GM18498 (cell line): ENCODE data around the gene AIP.
"Not testable (repeated sequence)": the region's sequence is repeated elsewhere in the genome, so short reads cannot be mapped to it uniquely, and the experiment has no call there.

Source experiments
- ATAC-seq: cut with Tn5 transposase; IDR thresholded peaks from one replicate; pipeline ENCODE4 v1.9.1; 2021; ENCODE audit warnings: mild to moderate bottlenecking, moderate library complexity; ENCODE audit not compliant: unreplicated experiment

The AIP gene

DNA sequence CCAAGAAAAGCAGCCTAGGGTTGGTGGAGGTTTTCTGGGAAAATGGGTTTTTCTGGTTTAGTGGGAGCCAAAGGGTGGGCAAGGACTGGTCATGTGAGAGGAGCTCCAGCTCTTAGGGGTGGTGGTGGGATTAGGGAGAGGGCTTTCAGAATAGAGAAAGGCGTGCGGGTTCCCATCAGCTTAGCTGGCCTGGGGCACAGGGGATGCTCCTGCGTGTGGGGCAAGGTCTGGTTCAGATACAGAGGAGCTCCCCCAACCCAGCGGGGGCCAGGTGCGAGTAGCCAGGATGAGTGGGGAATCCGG is 14.4 kb upstream of the AIP start:
- peak; percentile 2 for ATAC-seq

DNA sequence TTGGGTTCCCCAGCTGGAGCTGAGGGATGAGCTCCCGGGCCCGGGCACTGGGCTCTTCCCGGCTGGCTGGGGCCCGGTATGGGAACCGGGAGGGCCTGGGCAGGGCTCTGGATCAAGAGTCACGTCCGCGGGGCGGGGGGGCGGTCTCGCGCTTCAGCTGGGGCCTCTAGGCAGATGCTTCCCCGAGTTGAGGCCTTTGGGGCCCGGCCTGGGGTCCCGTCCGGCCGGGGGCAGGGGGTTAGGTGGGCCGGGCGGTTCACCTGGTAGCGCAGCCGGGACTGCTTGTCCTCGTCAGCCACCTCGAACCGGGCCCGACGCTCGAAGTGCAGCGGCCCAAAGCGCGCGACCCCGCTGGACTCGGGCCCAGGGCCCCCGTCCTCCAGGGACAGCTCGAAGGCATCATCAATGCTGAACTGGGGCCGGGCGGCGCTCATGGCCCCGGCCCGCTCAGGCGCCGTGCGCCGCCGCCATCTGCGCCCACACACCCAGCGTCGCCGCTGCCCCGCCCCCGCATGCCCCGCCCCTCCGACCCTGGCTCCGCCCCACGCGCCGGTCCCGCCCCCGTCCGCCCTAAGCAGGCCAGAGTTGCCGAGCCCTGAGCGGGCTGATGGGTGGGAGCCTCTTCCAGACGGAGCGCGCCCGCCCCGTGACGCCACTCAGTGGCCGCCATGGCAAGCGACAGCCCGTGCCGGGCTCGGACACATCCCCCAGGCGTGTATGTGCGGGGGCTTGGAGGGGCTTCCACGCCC is 13.9 kb upstream of the AIP start, which contains the start of gene TMEM134:
Gene TMEM134 (minus strand): TSS at position 493 of the 749 bp plus-strand sequence. CDS start 59 bp downstream, at position 434.
- ATAC-seq = peak; percentile 75

DNA sequence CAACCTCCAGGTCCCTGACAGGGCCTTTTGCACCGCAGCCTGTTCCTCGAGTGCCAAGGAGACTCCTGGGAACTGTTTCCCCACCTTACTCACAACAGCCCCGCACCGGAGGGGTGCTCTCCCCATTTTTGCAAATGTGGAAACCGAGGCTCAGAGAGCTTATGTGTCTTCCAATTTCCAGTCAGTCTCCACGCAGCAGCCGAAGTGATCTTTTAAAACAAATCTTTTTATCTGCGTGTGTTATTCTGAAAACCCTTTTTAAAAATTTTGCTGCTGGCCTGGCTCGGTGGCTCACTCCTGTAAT is 13.4 kb upstream of the AIP start:
- peak; percentile 1 for ATAC-seq

DNA sequence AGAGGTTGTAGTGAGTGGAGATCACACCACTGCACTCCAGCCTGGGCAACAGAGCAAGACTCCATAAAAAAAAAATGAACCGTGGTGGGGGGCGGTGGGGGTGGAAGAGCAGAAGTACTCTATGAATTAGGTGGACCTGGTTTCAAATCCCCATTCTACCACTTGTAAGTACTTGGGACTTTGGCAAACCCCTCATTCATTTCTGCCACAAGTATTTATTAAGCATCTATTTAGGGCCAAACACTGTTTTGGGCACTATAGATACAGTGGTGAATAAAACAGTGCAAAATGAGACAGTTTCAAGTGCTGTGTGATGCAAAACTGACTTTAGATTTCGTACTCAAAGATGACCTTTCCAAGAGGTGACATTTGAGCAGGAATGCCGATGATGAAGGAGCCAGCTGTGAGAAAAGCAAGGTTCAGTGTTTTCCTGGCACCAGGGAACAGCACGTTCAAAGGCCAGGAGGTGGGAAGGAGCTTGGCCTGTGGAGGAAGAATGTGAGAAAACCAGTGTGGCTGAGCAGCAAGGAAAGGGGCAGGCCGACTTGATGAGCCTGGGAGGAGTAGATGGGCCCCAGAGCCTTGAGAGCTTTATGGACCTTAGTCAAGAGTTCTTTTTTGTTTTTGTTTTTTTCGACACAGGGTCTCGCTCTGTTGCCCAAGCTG is 12.4 kb upstream of the AIP start:
- no peak for ATAC-seq

DNA sequence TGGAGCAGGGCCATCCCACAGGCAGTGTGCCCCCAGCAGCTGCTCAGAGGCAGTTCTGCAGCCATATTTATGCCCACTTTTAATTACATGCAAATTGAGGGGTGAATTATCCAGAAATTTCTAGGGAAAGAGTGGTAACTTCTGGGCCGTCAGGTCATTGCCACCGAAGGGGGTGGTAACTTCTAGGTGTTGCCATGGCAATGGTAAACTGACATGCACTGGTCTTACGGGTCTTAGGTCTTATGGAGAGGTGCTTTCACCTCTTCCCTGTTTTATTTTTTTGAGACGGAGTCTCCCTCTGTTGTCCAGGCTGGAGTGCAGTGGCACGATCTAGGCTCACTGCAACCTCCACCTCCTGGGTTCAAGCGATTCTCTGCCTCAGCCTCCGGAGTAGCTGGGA is 9.9 kb upstream of the AIP start:
- ATAC-seq = no peak

DNA sequence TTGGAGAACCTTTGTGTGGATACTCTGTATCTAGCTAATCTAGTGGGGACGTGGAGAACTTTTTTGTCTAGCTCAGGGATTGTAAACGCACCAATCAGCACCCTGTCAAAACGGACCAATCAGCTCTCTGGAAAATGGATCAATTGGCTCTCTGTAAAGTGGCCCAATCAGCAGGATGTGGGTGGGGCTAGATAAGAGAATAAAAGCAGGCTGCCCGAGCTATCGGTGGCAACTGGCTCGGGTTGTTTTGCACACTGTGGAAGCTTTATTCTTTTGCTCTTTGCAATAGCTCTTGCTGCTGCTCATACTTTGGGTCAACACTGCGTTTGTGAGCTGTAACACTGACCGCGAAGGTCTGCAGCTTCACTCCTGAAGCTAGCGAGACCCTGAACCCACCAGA is 6.1 kb upstream of the AIP start:
- ATAC-seq = not testable (repeated sequence)

DNA sequence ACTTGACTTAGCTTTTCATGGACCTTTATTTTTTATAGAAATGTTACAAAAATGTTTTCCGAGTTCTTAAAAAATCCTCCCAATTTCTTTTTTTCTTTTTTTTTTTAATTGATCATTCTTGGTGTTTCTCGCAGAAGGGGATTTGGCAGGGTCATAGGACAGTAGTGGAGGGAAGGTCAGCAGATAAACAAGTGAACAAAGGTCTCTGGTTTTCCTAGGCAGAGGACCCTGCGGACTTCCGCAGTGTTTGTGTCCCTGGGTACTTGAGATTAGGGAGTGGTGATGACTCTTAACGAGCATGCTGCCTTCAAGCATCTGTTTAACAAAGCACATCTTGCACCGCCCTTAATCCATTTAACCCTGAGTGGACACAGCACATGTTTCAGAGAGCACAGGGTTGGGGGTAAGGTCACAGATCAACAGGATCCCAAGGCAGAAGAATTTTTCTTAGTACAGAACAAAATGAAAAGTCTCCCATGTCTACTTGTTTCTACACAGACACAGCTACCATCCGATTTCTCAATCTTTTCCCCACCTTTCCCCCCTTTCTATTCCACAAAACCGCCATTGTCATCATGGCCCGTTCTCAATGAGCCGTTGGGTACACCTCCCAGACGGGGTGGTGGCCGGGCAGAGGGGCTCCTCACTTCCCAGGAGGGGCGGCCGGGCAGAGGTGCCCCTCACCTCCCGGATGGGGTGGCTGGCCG is 5.3 kb upstream of the AIP start:
- not testable (repeated sequence) for ATAC-seq

DNA sequence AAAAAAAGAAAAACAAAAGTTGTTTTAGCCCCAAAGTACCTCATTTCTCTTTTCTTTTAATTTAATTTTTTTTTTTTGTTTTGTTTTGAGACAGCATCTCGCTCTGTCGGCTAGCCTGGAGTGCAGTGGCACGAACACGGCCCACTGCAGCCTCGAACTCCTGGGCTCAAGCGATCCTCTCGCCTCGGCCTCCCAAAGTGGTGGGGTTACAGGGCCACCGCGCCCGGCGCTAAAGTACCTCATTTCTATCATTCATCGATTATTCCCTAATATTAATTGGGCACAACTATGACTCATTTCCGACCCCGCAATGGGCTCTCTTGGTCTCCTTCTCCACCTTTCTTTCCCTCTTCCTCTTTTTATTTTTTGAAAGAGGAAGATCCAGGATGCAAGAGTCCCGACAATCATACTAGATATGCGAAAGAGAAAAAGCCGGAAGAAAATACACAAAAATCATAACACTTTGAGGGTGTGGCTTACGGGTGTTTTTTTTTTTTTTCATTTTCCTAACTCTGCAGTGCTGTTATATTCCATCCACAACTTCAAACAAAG is 475 bp upstream of the AIP start:
- peak; percentile 10 for ATAC-seq

DNA sequence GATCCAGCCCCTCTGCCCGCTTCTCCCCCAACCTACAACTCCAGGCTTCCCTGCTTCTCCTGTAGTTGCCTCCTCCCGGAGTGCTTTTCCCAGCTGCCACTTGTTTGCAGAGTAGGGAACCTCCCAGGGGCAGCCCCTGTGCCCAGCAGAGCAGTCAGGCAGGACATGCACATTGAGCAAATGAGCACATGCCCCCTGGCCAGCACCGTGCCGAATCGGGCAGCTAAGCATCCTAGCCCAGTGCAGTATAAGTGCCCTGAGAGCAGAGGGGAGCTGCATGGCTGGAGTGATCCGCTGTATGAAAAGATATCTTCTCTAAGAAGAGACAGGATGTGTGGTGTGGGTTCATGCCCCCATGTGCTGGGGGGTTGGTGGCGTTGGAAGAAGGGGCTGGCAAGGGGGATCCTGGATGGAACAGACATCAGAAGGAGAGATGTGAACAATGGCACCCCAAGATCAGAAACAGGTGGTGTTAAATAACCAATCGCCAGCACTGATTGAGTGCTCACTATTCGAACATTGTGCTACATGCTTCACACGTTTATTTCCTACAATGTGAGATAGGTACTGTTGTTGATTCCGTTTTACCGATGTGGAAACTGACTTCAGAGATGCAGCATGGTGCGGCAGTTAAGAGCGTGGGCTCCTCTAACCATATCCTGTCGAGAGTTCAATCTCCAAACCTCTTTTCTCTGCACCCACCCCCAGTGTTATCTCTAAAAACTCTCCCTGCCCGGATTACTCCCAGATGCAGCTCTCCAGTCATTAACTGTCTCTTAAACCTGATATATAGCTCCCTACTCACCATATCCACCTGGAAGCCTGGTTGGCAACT is 1.2 kb downstream of the AIP start:
- ATAC-seq = no peak

DNA sequence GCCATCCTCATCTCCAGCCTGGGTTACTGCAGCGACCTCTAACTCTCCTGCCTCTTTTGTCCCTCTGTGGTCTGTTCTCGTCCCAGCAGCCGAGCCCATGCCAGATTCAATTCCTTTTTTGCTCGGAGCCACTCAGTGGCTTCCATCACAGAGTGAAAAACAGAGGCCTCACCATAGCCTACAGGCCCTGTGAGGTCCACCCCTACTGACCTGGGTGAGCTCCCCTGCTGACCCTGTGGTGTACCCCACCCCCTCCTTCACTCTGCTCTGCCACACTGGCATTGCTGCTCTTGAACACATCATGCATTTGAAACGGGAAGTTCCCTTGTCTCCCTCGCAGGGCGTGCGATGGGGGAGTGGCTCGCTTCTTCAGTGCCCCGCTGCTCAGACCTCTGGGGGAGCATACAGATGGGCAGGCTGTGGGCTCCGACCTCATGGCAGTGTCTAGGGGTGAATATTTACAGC is 2.1 kb downstream of the AIP start:
- ATAC-seq = peak; percentile 20

DNA sequence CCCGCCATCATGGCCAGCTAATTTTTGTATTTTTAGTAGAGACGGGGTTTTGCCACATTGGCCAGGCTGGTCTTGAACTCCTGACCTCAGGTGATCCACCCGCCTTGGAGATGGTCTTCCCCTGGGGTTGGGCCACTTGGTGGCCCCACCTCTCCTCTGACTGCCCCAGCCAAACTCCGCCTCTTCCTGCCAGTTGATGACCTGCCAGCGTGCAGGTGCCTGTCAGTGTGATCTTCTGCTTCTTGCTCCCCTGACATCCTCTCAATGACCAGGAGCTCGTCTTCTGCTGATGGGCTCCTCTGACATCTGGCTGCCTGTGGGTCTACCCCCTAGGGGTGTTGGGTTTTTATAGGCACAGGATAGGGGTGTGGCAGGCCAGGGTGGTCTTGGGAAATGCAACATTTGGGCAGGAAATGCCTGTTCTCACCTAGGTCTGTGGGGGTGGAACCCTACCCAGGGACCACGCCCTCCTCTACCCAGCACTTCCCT is 3.1 kb downstream of the AIP start:
- ATAC-seq = not testable (repeated sequence)

DNA sequence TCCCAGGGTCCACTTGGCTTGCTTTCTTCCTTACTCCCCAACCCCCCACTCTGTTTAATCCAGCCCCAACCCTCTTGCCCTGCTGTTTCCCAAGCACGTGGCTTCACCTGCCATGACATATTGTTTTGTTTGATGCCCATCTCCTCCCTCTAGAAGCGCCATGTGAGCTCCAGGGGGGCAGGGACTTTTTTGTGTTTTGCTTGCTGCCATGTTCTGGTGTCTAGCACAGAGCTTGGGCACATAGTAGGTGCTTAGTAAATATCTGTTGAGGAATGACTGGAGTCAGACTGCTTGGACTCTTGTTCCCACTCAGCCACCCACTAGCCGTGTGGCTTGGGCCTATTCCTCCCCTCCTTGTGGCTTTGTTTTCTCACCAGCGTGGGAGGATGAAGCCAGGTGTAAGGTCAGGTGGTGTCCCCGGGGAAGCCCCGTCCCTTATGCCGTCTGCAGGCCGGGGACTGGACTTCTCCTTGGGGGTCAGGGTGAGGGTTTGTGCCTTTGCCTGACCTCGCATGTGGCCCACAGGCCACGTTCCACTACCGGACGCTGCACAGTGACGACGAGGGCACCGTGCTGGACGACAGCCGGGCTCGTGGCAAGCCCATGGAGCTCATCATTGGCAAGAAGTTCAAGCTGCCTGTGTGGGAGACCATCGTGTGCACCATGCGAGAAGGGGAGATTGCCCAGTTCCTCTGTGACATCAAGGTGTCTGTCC is 3.8 kb downstream of the AIP start:
- ATAC-seq = peak; percentile 26

DNA sequence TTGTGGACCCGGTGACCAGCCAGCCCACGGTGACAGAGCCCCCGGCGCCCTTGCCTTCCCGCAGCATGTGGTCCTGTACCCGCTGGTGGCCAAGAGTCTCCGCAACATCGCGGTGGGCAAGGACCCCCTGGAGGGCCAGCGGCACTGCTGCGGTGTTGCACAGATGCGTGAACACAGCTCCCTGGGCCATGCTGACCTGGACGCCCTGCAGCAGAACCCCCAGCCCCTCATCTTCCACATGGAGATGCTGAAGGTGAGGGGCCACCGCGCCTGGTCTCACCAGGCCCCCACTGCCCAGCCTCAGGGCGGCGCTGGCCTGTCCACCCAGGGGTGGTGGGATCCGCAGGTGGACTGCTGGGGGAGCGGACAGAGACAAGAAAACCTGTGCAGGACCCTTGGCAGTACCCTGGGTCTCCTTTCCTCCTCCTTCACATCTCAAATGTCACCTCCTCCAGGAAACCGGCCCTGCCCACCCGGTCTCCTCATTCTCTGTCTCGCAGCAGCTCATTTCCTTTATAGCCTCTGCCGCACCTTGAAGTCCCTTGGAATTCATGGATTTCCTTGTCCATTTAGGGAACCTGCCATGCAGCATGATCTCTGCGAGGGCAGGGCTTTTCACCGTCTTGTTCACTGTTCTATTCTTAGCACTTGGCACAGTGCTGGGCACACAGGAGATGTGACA is 6.5 kb downstream of the AIP start:
- ATAC-seq = no peak

DNA sequence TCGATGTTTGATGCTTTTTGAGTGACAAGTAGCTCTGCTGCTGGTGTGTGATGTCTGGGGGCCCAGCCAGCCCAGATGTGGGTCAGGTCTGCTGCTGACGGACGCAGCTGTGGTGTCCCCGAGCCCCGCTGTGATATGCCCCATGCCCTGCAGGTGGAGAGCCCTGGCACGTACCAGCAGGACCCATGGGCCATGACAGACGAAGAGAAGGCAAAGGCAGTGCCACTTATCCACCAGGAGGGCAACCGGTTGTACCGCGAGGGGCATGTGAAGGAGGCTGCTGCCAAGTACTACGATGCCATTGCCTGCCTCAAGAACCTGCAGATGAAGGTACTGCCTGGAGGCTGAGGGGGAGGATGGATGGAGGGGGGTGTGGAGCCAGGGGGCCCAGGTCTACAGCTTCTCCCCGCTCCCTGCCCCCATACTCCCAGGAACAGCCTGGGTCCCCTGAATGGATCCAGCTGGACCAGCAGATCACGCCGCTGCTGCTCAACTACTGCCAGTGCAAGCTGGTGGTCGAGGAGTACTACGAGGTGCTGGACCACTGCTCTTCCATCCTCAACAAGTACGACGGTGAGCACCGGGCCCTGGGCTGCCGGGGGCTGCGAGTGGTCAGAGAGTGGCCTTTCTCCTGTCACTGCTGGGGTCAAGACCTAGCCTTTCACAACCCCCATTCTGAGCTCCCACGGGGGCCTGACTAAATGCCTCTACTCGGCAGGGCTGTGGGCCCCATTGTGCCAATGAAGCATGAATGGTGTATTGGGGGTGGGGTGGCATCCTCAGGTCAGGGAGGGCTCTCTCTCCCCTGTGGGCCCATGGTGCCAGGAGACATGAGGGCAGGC is 7.3 kb downstream of the AIP start:
- no peak for ATAC-seq

DNA sequence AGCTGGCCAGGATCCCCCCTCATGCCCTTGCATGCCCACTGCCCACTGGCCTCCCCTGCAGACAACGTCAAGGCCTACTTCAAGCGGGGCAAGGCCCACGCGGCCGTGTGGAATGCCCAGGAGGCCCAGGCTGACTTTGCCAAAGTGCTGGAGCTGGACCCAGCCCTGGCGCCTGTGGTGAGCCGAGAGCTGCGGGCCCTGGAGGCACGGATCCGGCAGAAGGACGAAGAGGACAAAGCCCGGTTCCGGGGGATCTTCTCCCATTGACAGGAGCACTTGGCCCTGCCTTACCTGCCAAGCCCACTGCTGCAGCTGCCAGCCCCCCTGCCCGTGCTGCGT is 7.9 kb downstream of the AIP start:
- no peak for ATAC-seq

DNA sequence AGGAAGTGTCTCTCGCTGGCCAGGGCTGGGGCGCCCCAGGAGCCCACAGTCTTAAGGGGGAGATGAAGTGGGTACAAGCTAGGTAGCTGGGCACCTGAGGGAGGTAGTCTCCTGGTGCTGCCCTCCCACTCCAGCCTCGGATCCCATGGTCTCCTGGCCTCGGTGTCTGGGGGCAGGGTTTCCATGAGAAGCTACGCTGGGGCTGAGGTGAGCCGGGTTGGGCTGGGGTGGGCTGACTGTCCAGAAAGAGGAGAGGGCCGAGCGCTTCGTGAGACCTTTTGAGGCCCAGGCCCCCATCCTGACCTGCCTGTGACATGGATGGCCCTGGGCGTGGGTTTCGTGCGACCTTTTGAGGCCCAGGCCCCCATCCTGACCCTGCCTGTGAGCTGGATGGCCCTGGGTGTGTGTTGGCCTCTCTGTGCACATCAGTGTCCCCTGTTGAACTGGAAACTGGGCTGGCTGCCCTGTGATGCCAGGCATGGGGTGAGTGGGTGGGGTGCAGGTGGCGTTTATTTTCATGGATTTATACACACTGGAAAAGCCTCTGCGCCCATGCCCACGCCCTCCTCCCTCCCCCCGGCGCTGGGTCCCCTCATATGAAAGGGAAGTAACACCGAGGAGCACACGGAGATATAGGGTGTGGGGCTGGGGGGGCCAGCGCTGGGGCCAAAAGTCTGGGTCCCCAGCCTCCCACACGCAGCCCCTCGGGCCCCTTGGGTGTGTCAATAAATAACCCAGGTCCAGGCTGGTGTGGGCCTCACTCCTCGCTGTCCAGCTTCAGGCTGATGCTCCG is 8.6 kb downstream of the AIP start:
- no peak for ATAC-seq

DNA sequence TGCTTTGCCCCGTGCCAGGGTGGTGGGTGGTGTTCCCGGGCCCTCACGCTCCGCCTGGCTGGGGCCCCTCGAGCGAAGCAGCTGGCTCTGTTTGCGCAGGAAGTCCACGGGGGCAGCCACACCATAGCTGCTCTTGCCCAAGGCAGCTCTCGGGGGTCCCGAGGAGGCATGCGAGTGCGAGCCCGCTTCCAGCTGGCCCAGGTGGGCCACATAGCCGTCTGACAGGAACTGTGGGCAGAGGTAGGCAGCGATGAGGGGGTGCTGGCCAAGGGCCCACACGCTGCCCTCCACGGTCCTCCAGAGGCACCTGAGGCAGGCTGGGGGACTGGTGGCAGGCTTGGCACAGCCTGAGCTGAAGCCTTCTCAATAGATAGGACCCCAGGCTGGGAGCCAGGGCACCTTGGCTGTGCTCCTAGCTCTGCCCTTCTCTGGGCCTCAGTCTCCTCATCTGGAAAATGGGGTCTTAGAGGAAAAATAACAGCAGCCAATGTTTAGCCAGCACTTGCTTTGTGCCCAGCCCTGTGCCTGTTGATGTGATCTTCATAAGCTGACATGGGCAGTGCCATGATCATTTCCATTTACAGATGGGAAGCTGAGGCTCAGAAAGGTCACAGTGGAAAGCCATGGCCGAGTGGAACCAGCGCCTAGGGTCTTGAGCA is 9.4 kb downstream of the AIP start:
- no peak for ATAC-seq
